8988T (cell line): Measurements from ENCODE around the gene PPP1R14B.

Experiments
- DNase-seq: peaks from one replicate; pipeline ENCODE4 v3.0.0; 2011

Gene PPP1R14B

GRCh38 chr11:64229744-64230170 lies 17.0 kb downstream of the PPP1R14B start:
- no peak for DNase-seq

- DNase-seq: no peak
These were observed 17.5 kb downstream of the PPP1R14B start for GRCh38 chr11:64229090-64229743.

- no peak for DNase-seq
These were observed 19.3 kb downstream of the PPP1R14B start for GRCh38 chr11:64227405-64227956.

DNA sequence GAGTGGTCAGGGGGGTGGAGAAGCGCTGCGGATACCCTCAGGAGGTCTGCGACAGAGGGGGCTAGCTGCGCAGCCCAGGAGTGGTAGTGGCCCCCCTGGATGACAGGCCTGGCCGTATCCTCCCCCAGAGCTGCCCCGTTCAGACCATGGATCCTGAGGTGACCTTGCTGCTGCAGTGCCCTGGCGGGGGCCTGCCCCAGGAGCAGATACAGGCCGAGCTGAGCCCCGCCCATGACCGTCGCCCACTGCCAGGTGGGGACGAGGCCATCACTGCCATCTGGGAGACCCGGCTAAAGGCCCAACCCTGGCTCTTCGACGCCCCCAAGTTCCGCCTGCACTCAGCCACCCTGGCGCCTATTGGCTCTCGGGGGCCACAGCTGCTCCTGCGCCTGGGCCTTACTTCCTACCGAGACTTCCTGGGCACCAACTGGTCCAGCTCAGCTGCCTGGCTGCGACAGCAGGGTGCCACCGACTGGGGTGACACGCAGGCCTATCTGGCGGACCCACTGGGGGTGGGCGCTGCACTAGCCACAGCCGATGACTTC lies 20.2 kb downstream of the PPP1R14B start:
- DNase-seq: peak; percentile 52

DNA sequence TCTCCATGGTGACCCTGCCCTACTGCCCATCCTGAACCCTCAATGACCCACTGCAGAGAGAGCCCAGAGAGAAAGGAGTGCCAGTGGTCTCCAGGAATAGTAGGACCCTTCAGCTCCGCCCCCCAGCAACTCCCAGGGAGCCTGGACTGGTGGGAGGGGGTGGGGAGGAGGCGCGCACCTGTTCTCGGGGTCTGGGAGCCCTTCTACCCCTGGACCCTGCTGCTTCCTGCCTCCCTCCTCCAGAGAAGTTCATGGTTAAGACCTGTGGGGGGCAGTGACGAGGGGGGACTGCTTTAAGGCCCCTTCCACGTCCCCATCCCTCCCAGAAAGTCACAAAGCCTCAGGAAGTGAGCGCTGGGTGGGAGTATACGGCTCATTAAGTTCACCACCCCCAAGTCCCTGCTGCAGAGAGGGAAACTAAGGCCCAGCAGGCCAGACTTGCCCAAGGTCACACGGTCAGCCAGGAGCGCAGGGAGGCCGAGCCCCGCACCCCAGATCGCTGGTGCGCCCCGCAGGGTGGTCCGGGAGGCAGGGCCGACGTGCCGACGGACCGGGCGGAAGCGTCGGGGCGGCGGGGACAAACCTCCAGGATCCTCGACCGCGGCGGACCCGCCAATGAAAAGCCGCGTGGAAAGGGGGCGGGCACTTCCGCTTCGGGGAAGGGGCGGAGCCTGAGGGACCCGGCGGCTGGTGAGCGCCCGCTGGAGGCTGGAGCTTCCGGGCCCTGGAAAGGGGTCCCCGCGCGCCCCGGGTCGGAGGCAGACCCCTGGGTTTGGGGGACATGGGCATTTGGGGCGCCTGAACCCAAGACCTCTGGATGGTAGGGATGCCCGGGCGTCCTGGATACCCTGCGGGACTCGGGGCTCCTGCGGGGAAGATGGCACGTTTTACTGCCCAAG lies 20.9 kb downstream of the PPP1R14B start, which contains the start of the genes NUDT22 and TRPT1:
TSS of gene NUDT22 (plus strand) at position 667 of the 899 bp plus-strand sequence. CDS start 379 bp downstream, outside the sequence.
TSS of gene TRPT1 (minus strand) at position 579 of the 899 bp plus-strand sequence. CDS start at position 253, 326 bp downstream.
- DNase-seq: peak; percentile 98

DNA sequence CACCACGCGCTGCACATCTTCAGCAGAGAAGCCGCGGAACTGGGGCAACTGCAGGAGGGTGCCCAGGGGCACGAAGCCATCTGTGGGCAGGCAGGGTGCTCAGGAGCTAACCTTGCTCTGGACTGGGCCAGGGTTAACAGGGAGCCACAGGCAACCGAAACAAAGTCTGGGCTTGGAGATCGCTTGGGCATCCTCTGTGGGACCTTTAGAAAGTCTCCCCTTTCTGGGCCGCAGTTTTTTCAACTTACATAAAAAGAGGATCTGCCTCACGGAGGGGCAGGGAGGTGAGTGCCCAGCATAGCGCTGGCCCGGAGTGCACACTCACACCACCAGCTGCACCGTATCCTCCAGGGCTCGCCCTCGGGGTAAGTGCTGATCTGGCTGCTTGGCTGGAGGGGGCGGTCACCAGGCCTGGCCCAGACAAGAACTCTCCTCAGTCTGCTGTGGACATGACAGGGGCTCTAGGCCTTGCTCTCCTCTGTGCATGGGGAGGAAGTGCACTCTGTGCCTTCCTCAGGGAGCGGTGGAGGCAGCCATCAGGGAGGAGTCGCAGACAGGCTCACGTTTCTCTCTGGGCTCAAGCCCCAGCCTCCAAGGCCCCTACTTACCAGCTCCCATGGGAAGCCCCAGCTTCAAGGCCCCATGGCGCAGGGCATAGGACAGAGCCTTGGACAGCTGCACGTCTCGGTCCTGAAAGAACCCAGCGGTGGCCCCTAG lies 21.7 kb downstream of the PPP1R14B start:
- DNase-seq: peak; percentile 24

DNA sequence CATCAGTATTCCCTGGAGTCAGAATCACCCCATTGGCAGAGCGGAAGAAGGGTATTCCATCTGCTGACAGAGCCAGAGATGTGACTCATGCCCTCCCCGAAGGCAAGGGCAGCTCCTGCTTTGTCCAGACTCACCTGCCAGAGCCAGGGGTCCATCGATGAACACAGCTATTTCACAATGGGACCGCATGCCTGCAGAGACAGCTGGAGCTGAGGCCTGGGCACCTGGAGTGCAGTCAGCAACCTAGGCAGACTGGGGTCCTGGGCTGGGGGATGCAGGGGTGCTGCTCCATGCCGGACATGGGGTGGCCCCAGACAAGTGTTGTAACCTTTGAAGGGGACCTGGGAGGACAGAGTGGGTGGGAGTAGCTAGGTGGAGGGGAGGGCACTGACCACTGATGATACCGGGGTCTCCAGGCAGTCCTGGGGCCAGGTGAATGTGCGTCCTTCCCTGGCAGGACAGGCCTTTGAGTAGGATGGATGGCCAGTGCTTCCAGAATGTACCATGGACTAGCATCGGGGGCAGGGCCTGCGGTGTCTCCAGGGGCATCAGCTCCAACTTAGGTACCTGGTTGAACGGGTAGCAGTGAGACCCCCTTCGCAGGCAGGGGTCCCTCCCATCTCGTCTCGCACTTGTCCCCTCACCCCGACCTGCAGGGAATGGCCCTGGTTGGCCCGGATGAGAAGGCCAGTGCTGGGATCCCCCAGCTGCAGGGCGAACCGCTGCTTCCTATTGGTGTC lies 22.4 kb downstream of the PPP1R14B start:
- peak; percentile 31 for DNase-seq

- DNase-seq: no peak
These were observed 23.6 kb downstream of the PPP1R14B start for GRCh38 chr11:64223001-64223651.

- no peak for DNase-seq
These were observed 24.1 kb downstream of the PPP1R14B start for GRCh38 chr11:64222651-64223000.

DNA sequence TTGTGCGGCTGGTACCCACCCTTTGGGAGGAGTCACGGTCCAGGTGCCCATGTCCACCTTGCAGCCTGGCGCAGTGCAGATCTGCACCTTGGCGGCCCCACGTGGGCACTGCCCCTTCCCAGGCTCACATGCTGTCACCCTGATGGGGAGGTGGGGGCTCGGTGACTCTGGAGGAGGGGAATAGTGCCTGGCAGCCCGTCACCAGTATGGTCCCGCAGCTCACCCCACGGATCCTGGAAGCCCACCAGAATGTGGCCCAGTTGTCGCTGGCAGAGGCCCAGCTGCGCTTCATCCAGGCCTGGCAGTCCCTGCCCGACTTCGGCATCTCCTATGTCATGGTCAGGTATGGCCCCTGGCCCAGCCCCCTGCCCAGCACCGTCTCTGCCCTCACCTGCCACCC lies 25.9 kb downstream of the PPP1R14B start:
- DNase-seq: no peak

GRCh38 chr11:64220271-64220670 lies 26.5 kb downstream of the PPP1R14B start:
- no peak for DNase-seq

- DNase-seq: no peak
These were observed 27.0 kb downstream of the PPP1R14B start for GRCh38 chr11:64219755-64220154.

- DNase-seq: no peak
These were observed 27.4 kb downstream of the PPP1R14B start for GRCh38 chr11:64219354-64219684.

- DNase-seq: no peak
These were observed 28.0 kb downstream of the PPP1R14B start for GRCh38 chr11:64218628-64219353.

GRCh38 chr11:64216879-64217278 lies 29.9 kb downstream of the PPP1R14B start:
- no peak for DNase-seq

GRCh38 chr11:64211181-64211872 lies 35.4 kb downstream of the PPP1R14B start:
- DNase-seq: no peak

DNA sequence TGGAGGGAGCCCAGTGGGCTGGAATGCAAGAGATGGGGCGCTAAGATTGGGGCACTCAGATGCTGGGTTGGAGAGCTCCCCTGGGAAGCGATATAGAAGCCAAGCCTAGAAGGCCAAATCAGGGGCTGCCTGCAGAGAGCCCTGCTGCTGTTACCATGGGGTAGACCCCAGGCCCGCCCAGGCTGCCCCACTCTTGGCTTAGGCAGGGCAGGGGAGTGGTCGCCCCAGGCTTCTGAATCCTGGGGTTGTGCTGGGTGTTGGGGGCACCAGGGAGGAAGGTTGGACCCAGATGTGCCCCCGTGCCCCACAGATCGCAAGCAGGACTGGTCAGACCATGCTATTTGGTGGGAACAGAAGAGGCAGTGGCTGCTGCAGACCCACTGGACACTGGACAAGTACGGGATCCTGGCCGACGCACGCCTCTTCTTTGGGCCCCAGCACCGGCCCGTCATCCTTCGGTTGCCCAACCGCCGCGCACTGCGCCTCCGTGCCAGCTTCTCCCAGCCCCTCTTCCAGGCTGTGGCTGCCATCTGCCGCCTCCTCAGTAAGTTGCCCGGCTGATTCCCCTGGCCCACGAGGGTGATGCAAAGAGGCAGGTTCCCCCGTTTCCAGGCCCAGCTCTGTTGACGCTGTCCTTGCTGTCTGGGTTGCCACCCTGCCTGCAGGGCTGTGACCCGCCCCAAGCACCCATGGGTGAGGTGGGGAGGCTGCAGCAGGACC lies 36.3 kb downstream of the PPP1R14B start:
- DNase-seq: no peak

GRCh38 chr11:64209563-64209843 lies 37.2 kb downstream of the PPP1R14B start:
- DNase-seq: no peak

- DNase-seq: no peak
These were observed 37.8 kb downstream of the PPP1R14B start for GRCh38 chr11:64208796-64209562.
